HG03060 (cell line): Measurements from ENCODE around the gene CCDC71.

Source experiments
- ATAC-seq: cut with Tn5 transposase; IDR thresholded peaks from one replicate; pipeline ENCODE4 v1.9.1; 2021; ENCODE audit warnings: low read depth, moderate number of reproducible peaks; ENCODE audit not compliant: unreplicated experiment

The CCDC71 gene

DNA sequence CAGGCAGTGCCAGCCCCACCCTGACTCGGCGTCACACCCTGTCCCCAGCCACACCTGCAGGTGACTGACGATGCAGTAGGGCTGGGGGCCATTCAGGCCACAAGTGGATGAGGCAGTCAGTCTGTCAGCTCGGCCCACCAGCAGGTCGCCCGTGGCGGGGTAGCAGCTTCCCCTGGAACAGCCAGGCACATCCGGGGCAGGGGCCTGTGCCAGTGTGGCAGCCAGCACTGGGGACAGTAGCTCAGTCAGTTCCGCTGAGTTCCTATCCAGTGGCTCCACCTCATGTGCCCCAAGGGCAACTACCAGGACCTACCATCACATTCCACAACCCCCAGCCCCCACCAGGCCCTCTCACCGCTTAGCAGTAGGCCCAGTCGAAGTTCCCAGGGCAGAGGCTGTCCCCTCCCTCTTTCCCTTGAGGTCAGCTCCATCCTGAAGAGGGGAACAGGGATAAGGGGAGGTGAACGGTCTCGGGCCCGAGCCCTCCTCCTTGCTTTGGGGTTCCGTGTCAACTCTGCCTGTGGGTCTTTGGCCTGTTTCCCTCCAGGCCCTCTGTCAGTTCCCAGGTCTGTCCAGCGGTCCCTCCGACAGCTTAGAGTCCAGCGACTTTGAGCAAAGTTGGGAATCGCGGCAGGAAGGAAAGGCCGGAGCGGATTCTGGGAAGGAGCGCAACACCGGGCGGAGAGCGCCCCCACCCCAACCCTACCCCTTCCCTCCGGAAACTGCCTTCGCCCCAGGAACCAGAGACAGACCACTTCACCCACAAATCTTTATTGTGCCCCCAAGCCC, 33.5 kb downstream of the CCDC71 start, which contains the start of gene LAMB2:
Gene LAMB2 (minus strand): TSS at position 614 of the 789 bp plus-strand sequence. CDS start 183 bp downstream, at position 431.
- ATAC-seq, result no peak

DNA sequence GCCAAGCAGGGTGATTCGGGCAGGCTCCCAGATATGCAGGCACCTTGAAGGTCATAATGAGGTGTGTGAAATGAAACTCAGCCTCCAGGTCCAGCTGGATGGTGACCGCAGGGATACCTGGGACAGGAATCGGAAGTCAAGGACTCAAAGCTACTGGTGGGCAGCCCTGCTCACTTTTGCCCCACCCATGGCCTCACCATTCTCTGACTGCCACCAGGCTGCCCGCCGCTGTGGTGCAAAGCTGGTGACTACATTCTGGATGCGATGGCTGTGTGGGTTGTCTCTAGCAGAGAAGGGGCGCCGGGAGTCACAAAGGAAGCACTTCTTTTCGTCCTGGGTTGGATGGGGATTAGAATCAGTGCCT, 34.1 kb downstream of the CCDC71 start:
- ATAC-seq, result no peak

DNA sequence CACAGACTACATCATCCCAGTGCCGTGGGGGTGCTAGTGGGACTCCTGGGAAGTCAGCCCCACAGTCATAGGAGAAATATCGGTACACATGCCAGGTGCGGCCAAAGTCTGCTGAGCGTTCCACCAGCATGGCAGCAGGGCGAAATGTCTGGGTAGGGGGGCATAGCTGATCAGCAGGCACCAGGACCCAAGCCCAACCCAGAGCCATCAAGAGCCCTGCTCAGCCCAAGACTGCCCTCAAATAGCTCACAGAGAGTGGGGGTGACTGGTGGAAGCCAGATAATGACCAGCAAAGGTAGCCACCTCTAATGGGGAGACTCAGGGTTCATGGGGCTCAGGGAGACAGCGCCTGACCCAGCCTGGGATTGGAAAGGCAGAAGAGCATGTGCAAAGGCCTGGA, 34.6 kb downstream of the CCDC71 start:
- ATAC-seq, result no peak

DNA sequence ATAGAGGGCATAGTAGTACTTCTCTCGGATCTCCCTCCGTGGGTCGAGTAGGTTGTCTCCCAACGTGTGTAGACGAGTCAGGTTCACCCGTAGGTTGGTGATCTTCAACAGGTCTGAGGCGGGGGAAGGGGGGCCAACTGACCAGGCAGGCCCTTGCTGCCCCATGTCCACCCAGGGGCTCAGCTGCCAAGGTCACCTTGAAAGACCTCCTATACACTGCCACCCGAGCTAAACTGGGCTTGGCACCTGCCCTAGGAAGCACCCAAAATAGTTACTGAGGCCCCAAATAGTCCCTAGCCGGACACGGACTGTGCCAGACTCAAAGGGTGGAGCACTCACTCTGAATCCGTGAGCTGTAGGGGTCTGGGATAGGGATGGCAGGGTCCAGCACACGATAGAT, 35.1 kb downstream of the CCDC71 start:
- ATAC-seq, result no peak

DNA sequence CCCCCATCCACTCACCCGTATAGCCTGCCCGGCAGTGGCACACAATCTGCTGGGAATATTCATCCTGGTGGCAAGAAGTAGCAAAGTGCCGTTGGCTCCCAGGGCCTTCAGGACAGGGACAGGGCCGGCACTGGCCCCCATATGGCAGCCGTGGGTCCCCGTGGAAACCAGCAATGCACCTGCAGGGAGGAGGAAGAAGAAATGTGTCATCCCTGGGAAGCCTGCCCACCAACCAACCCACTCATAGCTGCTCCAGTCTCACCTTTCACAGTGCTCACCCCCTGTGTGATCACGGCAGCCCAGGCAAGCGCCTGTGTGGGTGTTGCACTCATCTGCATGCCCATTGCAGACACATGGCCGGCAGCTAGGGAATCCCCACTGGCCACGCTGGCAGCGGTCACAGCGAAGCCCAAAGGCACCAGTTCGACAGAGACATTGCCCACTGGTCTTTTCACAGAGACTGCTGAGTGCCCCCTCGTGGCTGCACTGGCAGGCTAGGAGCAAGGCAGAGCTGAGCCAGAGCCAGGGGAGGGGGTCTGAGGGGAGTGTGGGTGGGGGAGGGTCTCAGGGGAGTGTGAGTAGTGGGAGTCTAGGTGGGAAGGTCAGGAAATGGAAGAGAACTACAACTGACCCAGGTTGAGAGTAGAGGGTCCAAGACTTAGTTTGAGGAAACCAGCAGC, 41.0 kb downstream of the CCDC71 start:
- no peak for ATAC-seq

DNA sequence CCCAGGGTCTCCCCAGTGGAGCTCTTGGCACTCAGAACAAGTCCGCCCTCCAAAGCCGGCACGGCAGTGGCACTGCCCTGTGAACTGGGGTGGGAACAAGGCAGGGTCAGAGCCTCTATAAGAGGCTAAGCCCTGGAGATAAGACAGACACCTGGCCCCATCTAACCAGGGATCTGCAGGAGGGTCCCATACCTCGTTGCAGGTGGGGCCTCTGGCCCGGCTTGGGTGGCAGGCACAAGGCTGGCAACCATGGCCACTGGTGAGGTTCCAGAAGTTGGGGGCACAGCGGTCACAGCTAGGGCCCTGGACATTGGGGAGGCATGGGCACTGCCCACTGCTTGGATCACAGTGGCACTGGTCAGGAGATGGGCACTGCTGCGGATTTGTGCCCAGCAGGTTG, 41.9 kb downstream of the CCDC71 start:
- ATAC-seq, result no peak

DNA sequence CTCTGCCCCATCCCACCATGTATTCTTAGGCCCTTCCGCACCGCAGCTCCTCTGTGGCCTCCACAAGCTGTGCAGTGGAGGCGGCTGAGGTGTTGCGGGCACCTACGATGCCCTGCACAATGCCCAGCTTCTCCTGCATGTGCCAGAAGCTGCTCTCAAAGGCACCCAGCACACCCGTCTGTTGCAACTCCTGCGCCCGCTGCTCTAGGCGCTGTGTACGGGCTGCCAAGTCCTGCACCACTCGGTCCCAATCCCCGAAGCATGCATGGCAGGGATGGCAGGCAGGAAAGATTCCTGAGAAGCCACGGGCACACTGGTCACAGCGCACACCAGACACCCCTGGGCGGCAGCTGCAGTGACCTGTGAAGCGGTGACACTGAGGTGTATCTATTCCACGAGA, 42.4 kb downstream of the CCDC71 start:
- ATAC-seq, result no peak

DNA sequence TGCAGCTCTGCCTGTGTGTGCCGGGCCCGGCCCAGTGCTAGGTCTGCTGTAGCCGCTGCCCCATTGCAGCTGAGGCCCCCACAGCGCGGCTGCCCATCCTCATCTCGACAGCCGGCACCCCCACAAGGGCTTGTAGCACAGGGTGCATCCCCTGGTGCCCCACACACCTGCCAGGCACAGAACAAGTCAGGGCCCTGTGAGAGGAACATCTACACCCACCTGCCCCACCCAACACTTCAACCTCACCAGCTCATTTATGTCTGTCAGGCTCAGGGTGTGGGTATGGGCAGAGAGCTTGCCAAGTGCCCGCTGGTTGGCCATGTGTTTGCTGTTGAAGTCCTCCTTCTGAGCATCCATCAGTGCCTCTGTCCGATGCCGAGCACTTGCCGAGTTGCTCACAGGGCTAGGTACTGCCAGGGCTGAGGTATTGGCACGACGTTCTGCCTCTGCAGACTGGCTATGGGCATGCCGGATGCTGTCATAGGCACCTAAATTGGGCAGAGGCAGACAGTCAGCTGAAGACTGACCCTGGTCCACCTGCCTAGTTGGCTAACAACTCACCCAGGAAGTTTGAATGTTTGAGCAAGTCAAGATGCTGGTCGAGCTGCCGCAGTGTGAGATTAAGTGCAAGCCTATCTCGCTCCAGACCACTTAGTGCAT, 43.1 kb downstream of the CCDC71 start:
- ATAC-seq, result no peak

DNA sequence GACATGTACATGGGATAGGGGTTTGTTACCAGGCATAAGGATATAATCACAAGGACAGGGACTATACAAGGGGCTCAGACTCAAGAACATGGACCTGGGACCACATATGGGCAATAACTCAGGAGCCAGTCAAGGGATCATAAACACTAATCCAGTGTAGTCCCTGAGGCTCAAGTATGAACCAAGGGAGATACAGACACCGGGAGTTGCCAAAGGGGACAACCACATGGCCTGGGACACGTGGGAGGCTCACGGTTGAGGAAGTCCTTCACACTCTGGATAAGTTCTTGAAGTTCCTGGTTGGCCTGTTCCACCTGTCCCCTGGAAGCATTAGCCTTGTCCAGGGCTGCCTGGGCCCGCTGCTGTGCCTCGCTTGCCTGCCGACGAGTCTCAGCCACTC, 43.7 kb downstream of the CCDC71 start:
- no peak for ATAC-seq

DNA sequence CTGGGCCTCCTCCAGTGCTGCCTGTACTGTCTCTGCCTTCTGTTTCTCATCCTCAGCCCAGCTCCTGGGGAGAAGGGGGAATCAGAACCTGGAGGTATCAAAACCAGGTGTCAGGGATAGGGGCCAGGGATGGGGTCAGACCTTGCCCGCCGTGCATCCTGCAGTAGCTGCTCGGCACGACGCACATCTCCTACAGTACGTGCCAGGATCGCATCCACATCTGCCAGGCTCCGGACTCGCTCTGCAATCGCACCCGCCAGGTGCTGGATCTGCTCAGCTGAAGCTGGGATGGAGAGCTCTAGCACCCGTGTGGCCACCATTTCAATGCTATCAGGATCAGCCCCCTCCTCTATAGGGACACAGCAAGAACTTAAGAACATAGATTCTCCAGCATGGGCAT, 44.1 kb downstream of the CCDC71 start:
- ATAC-seq, result no peak

DNA sequence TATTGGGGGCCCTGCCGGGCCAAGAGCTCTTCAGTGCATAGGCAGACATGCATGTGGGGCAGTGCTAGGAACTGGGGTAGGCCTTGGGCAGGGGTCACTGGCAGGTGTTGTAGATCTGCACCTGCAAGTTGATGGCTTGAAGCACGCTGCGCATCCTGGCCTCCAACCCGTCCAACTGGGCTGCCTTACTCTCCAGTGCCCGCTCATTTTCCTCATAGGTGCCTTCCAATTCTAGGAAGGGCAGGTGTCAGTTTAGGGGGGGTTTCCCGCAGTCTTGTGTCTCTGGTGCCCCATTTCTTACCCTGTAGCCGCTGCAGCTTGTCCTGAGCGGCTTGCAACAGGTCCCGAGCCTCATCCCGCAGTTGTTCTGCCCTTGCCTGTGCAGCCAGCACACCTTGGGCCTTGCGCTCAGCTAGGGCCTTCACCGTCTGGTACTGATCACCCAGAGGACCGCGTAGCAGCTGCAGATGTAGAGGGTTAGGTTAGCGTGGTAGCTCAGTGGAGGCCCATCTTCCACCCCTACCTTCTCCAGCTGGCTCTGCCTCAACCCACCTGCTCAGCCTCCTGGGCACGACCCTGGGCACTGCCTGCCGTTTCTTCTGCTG, 44.9 kb downstream of the CCDC71 start:
- ATAC-seq, result no peak

DNA sequence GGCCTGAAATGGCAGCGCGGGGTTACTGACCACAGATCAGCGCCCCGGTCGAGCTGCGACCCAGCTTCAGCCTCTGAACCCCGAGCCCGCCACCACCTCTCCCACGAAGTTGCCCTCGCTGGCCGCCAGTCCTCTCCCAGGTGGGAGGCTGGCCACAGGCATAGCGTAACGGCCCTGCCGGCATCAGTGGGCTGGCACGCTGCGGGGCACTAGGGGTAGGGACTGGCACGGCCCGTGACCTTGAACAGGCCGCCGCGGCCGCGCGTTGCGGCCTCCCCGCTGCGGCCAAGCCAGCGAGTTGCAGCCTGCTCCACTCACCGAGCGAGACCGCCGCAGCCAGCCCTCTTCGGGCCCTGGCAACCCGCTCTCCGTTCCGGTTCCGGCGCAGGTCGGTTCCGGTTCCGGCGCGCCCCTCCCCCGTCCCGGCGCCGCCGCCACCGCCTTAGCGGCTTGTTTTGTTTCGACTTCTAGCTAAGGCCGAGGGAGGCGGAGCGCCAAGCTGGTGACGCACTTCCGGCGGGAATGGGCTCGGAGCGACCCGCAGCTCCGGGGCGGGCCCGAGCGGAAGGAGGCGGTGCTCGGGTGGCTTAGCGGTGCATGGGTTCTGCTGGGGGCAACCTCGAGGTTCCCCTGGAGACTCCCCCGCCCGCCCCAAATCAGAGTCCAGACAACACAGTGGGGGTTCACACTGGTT, 45.5 kb downstream of the CCDC71 start, which contains the start of gene USP19:
Gene USP19 (minus strand): TSS at position 386 of the 694 bp plus-strand sequence. CDS start 1,678 bp downstream, outside the sequence.
- ATAC-seq, result no peak

DNA sequence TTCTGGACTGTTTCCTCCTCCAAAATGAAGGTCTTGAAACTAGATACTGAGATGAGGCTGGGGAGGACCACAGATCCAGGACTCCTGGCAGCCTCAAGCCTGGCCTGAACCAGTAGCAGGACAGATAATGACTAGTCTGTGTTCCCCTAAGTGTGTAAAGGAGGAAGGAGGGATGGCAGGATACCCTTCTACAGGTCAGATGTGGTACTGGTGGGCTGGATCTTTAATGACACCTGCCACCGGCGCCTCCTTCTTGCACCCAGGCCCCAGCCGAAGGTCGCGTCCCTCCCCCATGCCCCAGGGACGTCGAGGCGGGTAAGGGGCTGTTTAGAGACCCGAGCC, 46.1 kb downstream of the CCDC71 start:
- ATAC-seq, result no peak

DNA sequence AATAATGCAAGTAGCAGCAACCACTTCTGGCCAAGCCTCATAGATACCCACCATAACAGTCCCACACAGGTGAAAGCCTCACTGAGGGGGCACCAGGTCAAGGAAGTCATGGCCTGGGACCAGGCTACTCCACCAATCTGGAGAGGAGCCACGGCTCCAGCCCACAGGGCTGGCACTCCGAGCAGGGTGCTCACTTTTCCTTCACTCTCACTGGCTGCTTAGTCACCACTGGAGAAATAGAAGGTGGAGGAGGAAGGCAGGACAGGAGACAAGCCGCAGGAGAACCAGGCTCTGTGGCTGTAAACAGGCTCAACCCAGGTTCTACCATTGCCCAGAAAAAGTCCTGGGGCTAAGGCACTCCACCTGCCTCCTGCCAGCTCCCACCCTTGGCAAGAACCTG, 46.7 kb downstream of the CCDC71 start:
- ATAC-seq, result no peak

DNA sequence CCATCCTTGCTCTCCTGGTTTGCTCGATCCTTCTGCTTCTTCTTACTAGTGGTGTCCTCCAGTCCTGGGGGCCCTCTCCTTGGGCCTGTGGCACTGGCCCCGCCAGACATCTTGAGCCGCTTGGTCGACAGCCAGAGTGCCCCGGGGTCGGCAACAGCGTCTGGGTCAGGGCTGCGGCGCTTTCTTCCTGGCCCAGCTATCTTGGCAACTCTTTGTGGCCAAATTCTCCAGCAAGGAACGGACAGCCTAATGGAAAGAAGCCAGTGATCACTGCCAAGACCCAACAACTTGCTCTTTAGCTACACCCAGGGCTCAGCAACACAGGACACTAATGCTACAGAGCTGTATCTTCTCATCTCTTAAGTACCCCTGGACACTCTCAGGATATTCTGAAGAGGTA, 47.1 kb downstream of the CCDC71 start:
- no peak for ATAC-seq
